Tibial nerve (tissue), 3 donors: Measurements from ENCODE around the gene ZNF41.

ENCODE experiments used
- CTCF ChIP-seq, 5 experiments: fragments of 200-600 bp in 3 of 5; fragments of 450-650 bp in 2 of 5; sonication (generic) in 3 of 5; IDR thresholded peaks; one replicate each; pipeline ENCODE4 v1.5.1; 2016 to 2019; ENCODE audit warnings: antibody characterized with exemption in 5 of 5, mild to moderate bottlenecking in 3 of 5, moderate library complexity in 2 of 5
- POLR2A ChIP-seq, 2 donors: fragments of 450-650 bp; IDR thresholded peaks; one replicate each; pipeline ENCODE4 v1.6.1; 2017; ENCODE audit warnings: antibody characterized with exemption in 2 of 2, mild to moderate bottlenecking in 2 of 2, moderate library complexity in 2 of 2

GRCh38 chrX:47518144-47518543, 35.1 kb upstream of the ZNF41 start:
- no peak for TF ChIP-seq CTCF (IDR thresholded peaks at IDR 0.05)
- TF ChIP-seq POLR2A (IDR thresholded peaks at IDR 0.05): no peak
